Natural killer cell (primary cell): ENCODE results near the gene NAPB. TPM values are rescaled to one million over a fixed set of nuclear protein-coding genes. Genes with fewer than 3 reads are reported as not detected.

Experiments used
- ATAC-seq, 3 donors: fragments of 150-1000 bp in 2 of 3; fragments of 200-7000 bp in 1 of 3; cut with Tn5 transposase; 1 replicate in 1 of 3; 2 replicates in 2 of 3; pipeline ENCODE4 v1.10.0; 2021; ENCODE audit warnings: mild to moderate bottlenecking in 2 of 3, moderate library complexity in 2 of 3
- DNase-seq, 2 donors: peaks; one replicate each; pipeline versions ENCODE4 v3.0.0 to v3.0.0-alpha.2; 2013 to 2021; ENCODE audit warnings: mixed read lengths in 1 of 2
- H3K27ac ChIP-seq: one replicate; pipeline ENCODE4 v1.5.1; 2013; ENCODE audit warnings: mild to moderate bottlenecking, low read length
- H3K27me3 ChIP-seq: one replicate; pipeline ENCODE4 v1.6.1; 2013; ENCODE audit warnings: low read length; ENCODE audit not compliant: control insufficient read depth, insufficient read depth
- H3K36me3 ChIP-seq: one replicate; pipeline ENCODE4 v1.6.1; 2013; ENCODE audit warnings: low read length; ENCODE audit not compliant: control insufficient read depth, insufficient read depth
- H3K4me1 ChIP-seq: one replicate; pipeline ENCODE4 v1.6.1; 2013; ENCODE audit warnings: low read length; ENCODE audit not compliant: control insufficient read depth, insufficient read depth
- H3K4me3 ChIP-seq: one replicate; pipeline ENCODE4 v1.5.1; 2013; ENCODE audit warnings: low read length
- H3K9me3 ChIP-seq: one replicate; pipeline ENCODE4 v1.6.1; 2013; ENCODE audit warnings: low read length; ENCODE audit not compliant: control insufficient read depth, insufficient read depth
- H3K27ac Mint-ChIP-seq, 2 donors: one replicate each; pipeline ENCODE4 v1.8.0; 2022; ENCODE audit warnings: mild to moderate bottlenecking in 2 of 2, mixed read lengths in 2 of 2, moderate library complexity in 1 of 2
- H3K27me3 Mint-ChIP-seq, 2 donors: one replicate each; pipeline ENCODE4 v1.8.0; 2022; ENCODE audit warnings: low read depth in 2 of 2, mixed read lengths in 2 of 2
- H3K36me3 Mint-ChIP-seq: one replicate; pipeline ENCODE4 v1.8.0; 2022; ENCODE audit warnings: mixed read lengths
- H3K4me1 Mint-ChIP-seq, 2 donors: one replicate each; pipeline ENCODE4 v1.8.0; 2022; ENCODE audit warnings: mixed read lengths in 2 of 2
- H3K4me3 Mint-ChIP-seq: one replicate; pipeline ENCODE4 v1.8.0; 2022; ENCODE audit warnings: mild to moderate bottlenecking, moderate library complexity, mixed read lengths
- H3K9me3 Mint-ChIP-seq, 2 donors: one replicate each; pipeline ENCODE4 v1.8.0; 2022; ENCODE audit warnings: mixed read lengths in 2 of 2
- WGBS: methylation state at CpG from one replicate; pipeline ENCODE4 v1.1.7; 2013; ENCODE audit warnings: missing lambda C conversion rate; ENCODE audit not compliant: insufficient coverage; 5-methylcytosine and 5-hydroxymethylcytosine counted together
- intact Hi-C: fragments of 100-400 bp; cut with micrococcal nuclease; formaldehyde crosslinking; loops from one replicate; pipeline ENCODE4 v1.14.2; 2022
- total RNA-seq, 4 donors: library from RNA; stranded (reverse); fragments of 120-200 nt in 1 of 4; gene quantifications; one replicate each; pipeline versions ENCODE4 v1.2.3 to v1.2.4, GENCODE V29; 2013 to 2022
- TF ChIP-seq, protein P1 (sequence below): fragments of 200-600 bp; IDR thresholded peaks from one replicate; pipeline ENCODE4 v1.8.0; 2022; ENCODE audit warnings: antibody characterized with exemption

Gene NAPB
- total RNA-seq, 3 donors from 2014 or later (not counting 1 experiment from before 2014, with no cell fraction given), result 22.8 to 23.9 (median 22.9) TPM

DNA sequence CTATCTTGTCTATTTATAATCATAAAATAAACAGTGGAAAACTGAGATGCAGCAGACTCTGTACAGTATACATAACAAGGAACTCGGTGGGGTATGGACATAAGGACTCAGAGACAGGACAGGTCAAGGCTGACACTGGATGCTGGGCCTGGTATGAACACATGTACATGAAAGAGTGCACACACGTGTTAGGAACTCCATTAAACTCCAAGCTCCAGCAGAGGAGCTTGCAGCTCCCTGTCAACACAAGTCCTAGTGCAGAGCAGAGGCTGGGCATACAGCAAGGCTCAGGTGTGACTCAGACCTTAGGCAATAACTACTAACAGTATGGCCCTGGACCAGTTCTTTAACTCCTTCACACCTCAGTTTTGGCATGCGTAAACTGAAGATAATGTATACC lies 17.1 kb downstream of the NAPB start:
- peaks cover 17 to 42% of the 10 kb centered on the region in 2 donors for H3K4me1 Mint-ChIP-seq
- H3K36me3 ChIP-seq, result no peaks in the 10 kb centered on the region
- no peaks in the 10 kb centered on the region for H3K27me3 Mint-ChIP-seq
- intact Hi-C loops, result no loop called here
- no peaks in the 10 kb centered on the region for H3K9me3 ChIP-seq
- H3K4me3 ChIP-seq, result no peak overlapping the region
- TF ChIP-seq, protein P1, sequence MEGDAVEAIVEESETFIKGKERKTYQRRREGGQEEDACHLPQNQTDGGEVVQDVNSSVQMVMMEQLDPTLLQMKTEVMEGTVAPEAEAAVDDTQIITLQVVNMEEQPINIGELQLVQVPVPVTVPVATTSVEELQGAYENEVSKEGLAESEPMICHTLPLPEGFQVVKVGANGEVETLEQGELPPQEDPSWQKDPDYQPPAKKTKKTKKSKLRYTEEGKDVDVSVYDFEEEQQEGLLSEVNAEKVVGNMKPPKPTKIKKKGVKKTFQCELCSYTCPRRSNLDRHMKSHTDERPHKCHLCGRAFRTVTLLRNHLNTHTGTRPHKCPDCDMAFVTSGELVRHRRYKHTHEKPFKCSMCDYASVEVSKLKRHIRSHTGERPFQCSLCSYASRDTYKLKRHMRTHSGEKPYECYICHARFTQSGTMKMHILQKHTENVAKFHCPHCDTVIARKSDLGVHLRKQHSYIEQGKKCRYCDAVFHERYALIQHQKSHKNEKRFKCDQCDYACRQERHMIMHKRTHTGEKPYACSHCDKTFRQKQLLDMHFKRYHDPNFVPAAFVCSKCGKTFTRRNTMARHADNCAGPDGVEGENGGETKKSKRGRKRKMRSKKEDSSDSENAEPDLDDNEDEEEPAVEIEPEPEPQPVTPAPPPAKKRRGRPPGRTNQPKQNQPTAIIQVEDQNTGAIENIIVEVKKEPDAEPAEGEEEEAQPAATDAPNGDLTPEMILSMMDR, result no peak
- H3K27ac ChIP-seq, result no peak overlapping the region
- no peaks in the 10 kb centered on the region for H3K27me3 ChIP-seq
- 96% methylated on average over 2 of the region's 3 CpGs for WGBS
- no peak overlapping the region for H3K4me3 Mint-ChIP-seq
- ATAC-seq (no peak), DNase-seq (no peak)
- H3K4me1 ChIP-seq, result no peaks in the 10 kb centered on the region
- H3K36me3 Mint-ChIP-seq, result no peaks in the 10 kb centered on the region
- no peak overlapping the region for H3K27ac Mint-ChIP-seq
- no peaks in the 10 kb centered on the region for H3K9me3 Mint-ChIP-seq

DNA sequence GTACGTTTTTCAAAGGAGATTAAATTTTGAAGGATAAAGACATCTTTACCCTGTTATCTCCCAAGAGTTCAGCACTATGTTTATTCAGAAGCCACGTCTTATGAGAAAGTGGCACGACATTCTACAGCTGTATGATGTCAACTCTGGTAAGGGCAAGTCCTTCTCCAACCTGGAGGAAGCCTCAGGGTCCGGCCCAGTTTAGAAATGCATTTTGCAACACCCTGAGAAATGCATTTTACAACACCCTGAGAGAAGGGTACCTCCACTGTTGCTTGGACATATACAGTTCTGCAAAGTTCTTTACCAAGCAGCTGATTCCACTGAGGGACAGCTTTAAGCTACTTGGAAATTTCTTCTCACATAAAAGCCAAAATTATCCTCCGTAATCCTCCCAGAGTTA lies 17.5 kb downstream of the NAPB start:
- ATAC-seq, result no peak
- 99% methylated on average over 4 of the region's 5 CpGs for WGBS
- Histone ChIP-seq H3K27me3 (no peaks in the 10 kb centered on the region), H3K27ac (no peak overlapping the region), H3K9me3 (no peaks in the 10 kb centered on the region), H3K36me3 (no peaks in the 10 kb centered on the region), H3K4me1 (no peaks in the 10 kb centered on the region), H3K4me3 (no peak overlapping the region)
- H3K4me3 Mint-ChIP-seq, result no peak overlapping the region
- no peaks in the 10 kb centered on the region for H3K36me3 Mint-ChIP-seq
- H3K4me1 Mint-ChIP-seq, result peaks cover 17 to 42% of the 10 kb centered on the region in 2 donors
- no peak for DNase-seq
- intact Hi-C loops, result no loop called here
- H3K27me3 Mint-ChIP-seq, result no peaks in the 10 kb centered on the region
- TF ChIP-seq, protein P1, result no peak
- no peaks in the 10 kb centered on the region for H3K9me3 Mint-ChIP-seq
- H3K27ac Mint-ChIP-seq, result no peak overlapping the region

DNA sequence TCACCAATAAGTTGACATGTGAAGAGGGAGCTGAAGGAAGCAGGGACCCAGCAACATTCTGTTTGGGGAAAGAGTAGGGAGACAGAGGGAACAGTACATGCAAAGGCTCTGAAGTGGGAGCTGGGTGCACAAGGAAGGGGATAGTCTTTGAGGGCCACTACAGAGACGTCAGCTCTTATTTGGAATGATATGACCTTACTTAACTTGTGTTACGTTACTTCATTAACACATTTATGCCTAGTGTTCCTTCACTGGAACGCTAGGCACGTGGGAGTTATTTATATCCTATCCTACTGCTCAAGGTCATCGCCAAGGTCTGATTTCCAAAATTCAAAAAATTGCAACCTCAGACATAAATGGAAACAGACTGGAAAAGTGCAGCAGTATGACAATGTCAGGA lies 20.2 kb downstream of the NAPB start:
- H3K4me1 ChIP-seq, result no peaks in the 10 kb centered on the region
- H3K27me3 Mint-ChIP-seq, result no peaks in the 10 kb centered on the region
- no peak overlapping the region for H3K4me3 ChIP-seq
- H3K27ac Mint-ChIP-seq, result no peak overlapping the region
- H3K9me3 ChIP-seq, result no peaks in the 10 kb centered on the region
- TF ChIP-seq, protein P1, result no peak
- H3K36me3 ChIP-seq, result no peaks in the 10 kb centered on the region
- DNase-seq (no peak), ATAC-seq (no peak)
- no peaks in the 10 kb centered on the region for H3K9me3 Mint-ChIP-seq
- no peaks in the 10 kb centered on the region for H3K27me3 ChIP-seq
- H3K4me1 Mint-ChIP-seq, result peaks cover 6 to 18% of the 10 kb centered on the region in 2 donors
- H3K27ac ChIP-seq, result no peak overlapping the region
- H3K4me3 Mint-ChIP-seq, result no peak overlapping the region
- no peaks in the 10 kb centered on the region for H3K36me3 Mint-ChIP-seq
- WGBS, result 100% methylated on average over 5 of the region's 5 CpGs
- intact Hi-C loops, result no loop called here

DNA sequence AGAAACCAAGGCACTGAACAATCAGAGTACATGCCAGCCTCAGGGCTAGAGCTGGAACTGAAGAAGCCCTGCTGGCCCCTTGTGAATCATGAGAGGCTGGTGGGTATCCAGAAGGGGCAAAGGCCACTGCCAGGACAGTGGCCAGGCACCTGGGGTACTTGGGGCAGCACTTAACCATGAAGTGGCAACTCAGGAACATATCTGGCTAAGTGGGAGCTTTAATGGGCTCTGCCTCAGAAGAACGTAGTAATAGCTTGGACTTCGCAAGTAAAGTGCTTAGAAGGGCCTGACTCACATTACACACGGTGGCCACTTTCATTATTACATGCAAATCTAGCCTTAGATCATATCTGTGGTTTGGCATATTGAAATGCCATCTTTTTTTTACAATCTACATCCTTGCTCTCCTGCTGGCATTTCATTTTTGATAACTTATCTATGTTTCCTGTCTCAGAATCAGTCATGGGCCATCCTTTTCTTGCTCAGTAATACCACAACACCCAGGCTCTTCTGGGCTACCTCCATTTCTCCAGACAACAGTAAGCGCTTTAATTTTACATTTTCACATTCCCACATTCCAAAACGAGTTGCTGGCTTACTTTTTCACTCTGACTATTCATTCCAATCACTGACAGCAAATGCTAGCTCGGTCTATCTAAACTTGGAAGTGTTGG lies 21.6 kb downstream of the NAPB start:
- Histone ChIP-seq H3K36me3 (peaks cover 6% of the 10 kb centered on the region), H3K4me1 (no peaks in the 10 kb centered on the region), H3K9me3 (no peaks in the 10 kb centered on the region), H3K4me3 (no peak overlapping the region), H3K27ac (no peak overlapping the region), H3K27me3 (no peaks in the 10 kb centered on the region)
- H3K4me3 Mint-ChIP-seq, result no peak overlapping the region
- H3K4me1 Mint-ChIP-seq, result peaks cover 6 to 11% of the 10 kb centered on the region in 2 donors
- intact Hi-C loops, result no loop called here
- no peaks in the 10 kb centered on the region for H3K9me3 Mint-ChIP-seq
- ATAC-seq, result no peak
- TF ChIP-seq, protein P1, result no peak
- H3K36me3 Mint-ChIP-seq, result no peaks in the 10 kb centered on the region
- no peaks in the 10 kb centered on the region for H3K27me3 Mint-ChIP-seq
- peak in 1 of 2 donors; percentile 25 for DNase-seq
- WGBS, result 72% methylated on average over 6 of the region's 6 CpGs
- no peak overlapping the region for H3K27ac Mint-ChIP-seq
